Naive thymus-derived CD4-positive, alpha-beta T cell (primary cell): Measurements from ENCODE around the gene OR5K3. TPM values are rescaled to one million over a fixed set of nuclear protein-coding genes. Genes with fewer than 3 reads are reported as not detected.
"Not testable (repeated sequence)": the region's sequence is repeated elsewhere in the genome, so short reads cannot be mapped to it uniquely, and the experiment has no call there.

Experiments used
- ATAC-seq: fragments of 150-1000 bp; cut with Tn5 transposase; 2 replicates; pipeline ENCODE4 v1.10.0; 2021; ENCODE audit warnings: mild to moderate bottlenecking, moderate library complexity
- CTCF ChIA-PET: fragments of 350-600 bp; sonication (Branson Sonifier 250); formaldehyde crosslinking; loops from one replicate; lab custom pipeline; 2021; ENCODE audit warnings: antibody characterized with exemption; lab: Charles Lee
- POLR2A ChIA-PET: fragments of 350-600 bp; sonication (Branson Sonifier 250); formaldehyde crosslinking; loops from one replicate; lab custom pipeline; 2021; ENCODE audit warnings: antibody characterized with exemption, inconsistent platforms; lab: Charles Lee
- DNase-seq, 9 donors: peaks; one replicate each; pipeline versions ENCODE4 v3.0.0 to v3.0.0-alpha.2; 2020 to 2022; ENCODE audit warnings: mixed read lengths in 1 of 9
- H3K27ac ChIP-seq: one replicate; pipeline ENCODE4 v1.7.0; 2013; ENCODE audit warnings: mild to moderate bottlenecking, low read depth, low read length, moderate library complexity
- H3K27me3 ChIP-seq, 2 donors: one replicate each; pipeline ENCODE4 v1.7.0; 2013; ENCODE audit warnings: low read length in 2 of 2, mild to moderate bottlenecking in 2 of 2, moderate library complexity in 2 of 2; ENCODE audit not compliant: control insufficient read depth in 2 of 2, insufficient read depth in 2 of 2
- H3K36me3 ChIP-seq, 3 experiments: 1 replicate in 2 of 3; 2 replicates in 1 of 3; pipeline ENCODE4 v1.7.0; 2013; ENCODE audit warnings: low read length in 3 of 3, mild to moderate bottlenecking in 3 of 3, moderate library complexity in 1 of 3; ENCODE audit not compliant: insufficient read depth in 3 of 3, control insufficient read depth in 2 of 3
- H3K4me1 ChIP-seq, 2 donors: one replicate each; pipeline ENCODE4 v1.7.0; 2013; ENCODE audit warnings: low read length in 2 of 2, mild to moderate bottlenecking in 2 of 2, moderate library complexity in 1 of 2; ENCODE audit not compliant: control insufficient read depth in 2 of 2, insufficient read depth in 2 of 2
- H3K4me3 ChIP-seq: 2 replicates; pipeline ENCODE4 v1.7.0; 2013; ENCODE audit warnings: mild to moderate bottlenecking, low read length
- H3K9me3 ChIP-seq, 3 experiments: 1 replicate in 2 of 3; 2 replicates in 1 of 3; pipeline ENCODE4 v1.7.0; 2013; ENCODE audit warnings: low read length in 3 of 3; ENCODE audit not compliant: control insufficient read depth in 2 of 3
- H3K27ac Mint-ChIP-seq, 9 donors: one replicate each; pipeline ENCODE4 v1.8.0; 2020 to 2022; ENCODE audit warnings: mixed read lengths in 9 of 9, mild to moderate bottlenecking in 8 of 9, moderate library complexity in 5 of 9, inconsistent platforms in 2 of 9
- H3K27me3 Mint-ChIP-seq, 5 donors: one replicate each; pipeline ENCODE4 v1.8.0; 2021 to 2022; ENCODE audit warnings: mixed read lengths in 5 of 5, mild to moderate bottlenecking in 1 of 5
- H3K36me3 Mint-ChIP-seq, 5 donors: one replicate each; pipeline ENCODE4 v1.8.0; 2020 to 2022; ENCODE audit warnings: mixed read lengths in 5 of 5, mild to moderate bottlenecking in 3 of 5, inconsistent platforms in 1 of 5
- H3K4me1 Mint-ChIP-seq, 7 donors: one replicate each; pipeline ENCODE4 v1.8.0; 2020 to 2022; ENCODE audit warnings: mixed read lengths in 7 of 7, mild to moderate bottlenecking in 3 of 7, inconsistent platforms in 1 of 7
- H3K4me3 Mint-ChIP-seq, 10 donors: one replicate each; pipeline ENCODE4 v1.8.0; 2020 to 2022; ENCODE audit warnings: mild to moderate bottlenecking in 10 of 10, mixed read lengths in 10 of 10, moderate library complexity in 6 of 10, inconsistent platforms in 2 of 10
- H3K9me3 Mint-ChIP-seq, 11 donors: one replicate each; pipeline ENCODE4 v1.8.0; 2020 to 2022; ENCODE audit warnings: mixed read lengths in 11 of 11, mild to moderate bottlenecking in 4 of 11, inconsistent platforms in 1 of 11, moderate library complexity in 1 of 11
- intact Hi-C, 2 donors: fragments of 100-400 bp; cut with micrococcal nuclease; formaldehyde crosslinking; loops; one replicate each; pipeline ENCODE4 v1.15.1; 2023
- polyA plus RNA-seq, 2 donors: library from polyadenylated mRNA; unstranded; fragments of 300-500 nt; fragmentation: Illumina TruSeq; gene quantifications; one replicate each; pipeline ENCODE4 v1.2.3, GENCODE V29; 2021
- total RNA-seq, 6 experiments: library from RNA in 5 of 6; stranded (reverse) in 5 of 6; gene quantifications; 1 replicate in 5 of 6; 2 replicates in 1 of 6; pipeline ENCODE4 v1.2.3 and lab custom pipeline; 2021 to 2026

OR5K3 gene
- total and polyA plus RNA-seq, 7 experiments from 2014 or later = not detected

GRCh38 chr3:98372445-98372844, 18.0 kb upstream of the OR5K3 start:
- Histone ChIP-seq H3K4me1 (no peaks in the 10 kb centered on the region), H3K9me3 (no peaks in the 10 kb centered on the region), H3K36me3 (no peaks in the 10 kb centered on the region), H3K27ac (no peak overlapping the region), H3K4me3 (no peak overlapping the region), H3K27me3 (no peaks in the 10 kb centered on the region)
- Mint-ChIP-seq H3K27ac (no peak overlapping the region), H3K27me3 (peaks cover 0 to 52% (median 3%) of the 10 kb centered on the region in 5 donors), H3K4me3 (no peak overlapping the region), H3K4me1 (peaks cover 0 to 5% (median 0%) of the 10 kb centered on the region in 7 donors), H3K9me3 (peaks cover 0 to 5% (median 0%) of the 10 kb centered on the region in 11 donors), H3K36me3 (no peaks in the 10 kb centered on the region)
- CTCF ChIA-PET = no interaction called here
- DNase-seq (no peak), ATAC-seq (no peak)
- POLR2A ChIA-PET = no interaction called here
- intact Hi-C loops = no loop called here

- ATAC-seq (no peak), DNase-seq (no peak)
- peaks cover 0 to 4% (median 0%) of the 10 kb centered on the region in 11 donors for H3K9me3 Mint-ChIP-seq
- ChIA-PET CTCF (no interaction called here), POLR2A (no interaction called here)
- H3K27me3 ChIP-seq = no peaks in the 10 kb centered on the region
- no peaks in the 10 kb centered on the region for H3K36me3 ChIP-seq
- H3K27me3 Mint-ChIP-seq = peaks cover 0 to 45% (median 5%) of the 10 kb centered on the region in 5 donors
- H3K27ac ChIP-seq = no peak overlapping the region
- no peak overlapping the region for H3K27ac Mint-ChIP-seq
- H3K4me1 Mint-ChIP-seq = peaks cover 0 to 3% (median 0%) of the 10 kb centered on the region in 7 donors
- intact Hi-C loops = no loop called here
- no peak overlapping the region for H3K4me3 Mint-ChIP-seq
- H3K36me3 Mint-ChIP-seq = no peaks in the 10 kb centered on the region
- no peaks in the 10 kb centered on the region for H3K4me1 ChIP-seq
- no peaks in the 10 kb centered on the region for H3K9me3 ChIP-seq
- no peak overlapping the region for H3K4me3 ChIP-seq
These were observed 13.8 kb upstream of the OR5K3 start for GRCh38 chr3:98376631-98377030.

- CTCF ChIA-PET = no interaction called here
- H3K4me3 Mint-ChIP-seq = no peak overlapping the region
- POLR2A ChIA-PET = no interaction called here
These were observed 2.3 kb upstream of the OR5K3 start for GRCh38 chr3:98388147-98388546.

GRCh38 chr3:98395101-98395500, 4.6 kb downstream of the OR5K3 start:
- Mint-ChIP-seq H3K36me3 (peaks cover 0 to 9% (median 0%) of the 10 kb centered on the region in 5 donors), H3K27me3 (peaks cover 4 to 50% (median 15%) of the 10 kb centered on the region in 5 donors), H3K4me1 (peaks cover 0 to 2% (median 0%) of the 10 kb centered on the region in 7 donors), H3K9me3 (peaks cover 0 to 24% (median 11%) of the 10 kb centered on the region in 11 donors), H3K4me3 (no peak overlapping the region), H3K27ac (no peak overlapping the region)
- Histone ChIP-seq H3K9me3 (no peaks in the 10 kb centered on the region), H3K4me3 (no peak overlapping the region), H3K27ac (no peak overlapping the region), H3K4me1 (no peaks in the 10 kb centered on the region), H3K36me3 (no peaks in the 10 kb centered on the region), H3K27me3 (no peaks in the 10 kb centered on the region)
- intact Hi-C loops = no loop called here
- ChIA-PET POLR2A (no interaction called here), CTCF (no interaction called here)
- DNase-seq (no peak), ATAC-seq (no peak)

More at GRCh38 chr3:98388147-98388546, 2.3 kb upstream of the OR5K3 start:
- Mint-ChIP-seq H3K27me3 (peaks cover 15 to 63% (median 26%) of the 10 kb centered on the region in 5 donors), H3K27ac (no peak overlapping the region), H3K9me3 (peaks cover 0 to 4% (median 0%) of the 10 kb centered on the region in 11 donors), H3K36me3 (no peaks in the 10 kb centered on the region), H3K4me1 (peaks cover 0 to 1% (median 0%) of the 10 kb centered on the region in 7 donors)
- DNase-seq (no peak), ATAC-seq (no peak)
- H3K4me3 ChIP-seq = no peak overlapping the region
- no peaks in the 10 kb centered on the region for H3K4me1 ChIP-seq
- no peak overlapping the region for H3K27ac ChIP-seq
- no peaks in the 10 kb centered on the region for H3K9me3 ChIP-seq
- intact Hi-C loops = no loop called here
- H3K27me3 ChIP-seq = no peaks in the 10 kb centered on the region
- no peaks in the 10 kb centered on the region for H3K36me3 ChIP-seq

- H3K27me3 ChIP-seq, H3K9me3 ChIP-seq, H3K36me3 ChIP-seq, H3K4me1 ChIP-seq, H3K27ac Mint-ChIP-seq, intact Hi-C loops, CTCF ChIA-PET, H3K4me3 ChIP-seq, DNase-seq, ATAC-seq, POLR2A ChIA-PET, H3K27ac ChIP-seq, H3K4me1 Mint-ChIP-seq, H3K4me3 Mint-ChIP-seq: not testable (repeated sequence)
- Mint-ChIP-seq H3K36me3 (peaks cover 0 to 19% (median 0%) of the 10 kb centered on the region in 5 donors), H3K9me3 (peaks cover 2 to 36% (median 15%) of the 10 kb centered on the region in 11 donors), H3K27me3 (peaks cover 0 to 40% (median 11%) of the 10 kb centered on the region in 5 donors)
These were observed 6.0 kb downstream of the OR5K3 start for GRCh38 chr3:98396482-98396881.

GRCh38 chr3:98398513-98398912, 8.0 kb downstream of the OR5K3 start:
- no peaks in the 10 kb centered on the region for H3K4me1 ChIP-seq
- Mint-ChIP-seq H3K4me3 (no peak overlapping the region), H3K4me1 (peaks cover 0 to 13% (median 0%) of the 10 kb centered on the region in 7 donors), H3K36me3 (peaks cover 0 to 21% (median 3%) of the 10 kb centered on the region in 5 donors), H3K27ac (no peak overlapping the region), H3K27me3 (peaks cover 0 to 31% (median 11%) of the 10 kb centered on the region in 5 donors), H3K9me3 (peaks cover 8 to 52% (median 26%) of the 10 kb centered on the region in 11 donors)
- ATAC-seq (no peak), DNase-seq (no peak)
- no peaks in the 10 kb centered on the region for H3K27me3 ChIP-seq
- peaks cover 0 to 8% (median 4%) of the 10 kb centered on the region in 3 experiments for H3K9me3 ChIP-seq
- ChIA-PET POLR2A (no interaction called here), CTCF (no interaction called here)
- H3K36me3 ChIP-seq = no peaks in the 10 kb centered on the region
- no peak overlapping the region for H3K4me3 ChIP-seq
- no peak overlapping the region for H3K27ac ChIP-seq
- intact Hi-C loops = no loop called here

- H3K27ac ChIP-seq = no peak overlapping the region
- Mint-ChIP-seq H3K36me3 (peaks cover 0 to 23% (median 13%) of the 10 kb centered on the region in 5 donors), H3K27me3 (peaks cover 0 to 13% (median 0%) of the 10 kb centered on the region in 5 donors), H3K9me3 (peaks cover 17 to 76% (median 50%) of the 10 kb centered on the region in 11 donors), H3K4me3 (no peak overlapping the region), H3K4me1 (peaks cover 0 to 13% (median 0%) of the 10 kb centered on the region in 7 donors), H3K27ac (no peak overlapping the region)
- no peaks in the 10 kb centered on the region for H3K27me3 ChIP-seq
- no peak overlapping the region for H3K4me3 ChIP-seq
- no peaks in the 10 kb centered on the region for H3K36me3 ChIP-seq
- intact Hi-C loops = no loop called here
- CTCF ChIA-PET = no interaction called here
- H3K4me1 ChIP-seq = no peaks in the 10 kb centered on the region
- H3K9me3 ChIP-seq = peaks cover 0 to 12% (median 11%) of the 10 kb centered on the region in 3 experiments
- POLR2A ChIA-PET = no interaction called here
- no peak for DNase-seq
- no peak for ATAC-seq
These were observed 12.0 kb downstream of the OR5K3 start for GRCh38 chr3:98402507-98402906.
